K562 (cell line): ENCODE data around the gene ARHGEF1. TPM values are rescaled to one million over a fixed set of nuclear protein-coding genes. Genes with fewer than 3 reads are reported as not detected.

Experiments
- CREM ChIP-seq: IDR thresholded peaks from 2 replicates; pipeline ENCODE4 v1.6.1; 2014; ENCODE audit warnings: antibody characterized with exemption, low read depth
- GTF3C2 ChIP-seq: IDR thresholded peaks from 3 replicates; pipeline ENCODE4 v1.6.1; 2011; ENCODE audit warnings: borderline replicate concordance, mild to moderate bottlenecking, moderate library complexity; ENCODE audit not compliant: insufficient read length; ENCODE audit errors: extremely low read depth
- HDAC2 ChIP-seq: fragments of 450-650 bp; IDR thresholded peaks from 2 replicates; pipeline ENCODE4 v1.6.1; 2016; ENCODE audit warnings: mild to moderate bottlenecking
- KDM2B ChIP-seq: fragments of 250-450 bp; sonication (Bioruptor Pico); IDR thresholded peaks from 2 replicates; pipeline ENCODE4 v1.8.0; 2021; ENCODE audit warnings: mild to moderate bottlenecking, moderate library complexity
- PHB ChIP-seq: fragments of 250-450 bp; sonication (Bioruptor Pico); IDR thresholded peaks from 2 replicates; pipeline ENCODE4 v1.5.0; 2021
- PHB2 ChIP-seq: fragments of 450-650 bp; IDR thresholded peaks from 2 replicates; pipeline ENCODE4 v1.6.1; 2017; ENCODE audit warnings: low read depth
- POLR2B ChIP-seq: fragments of 450-650 bp; IDR thresholded peaks from 2 replicates; pipeline ENCODE4 v1.6.1; 2018; ENCODE audit warnings: low read depth; ENCODE audit not compliant: partially characterized antibody
- RBFOX2 ChIP-seq: fragments of 200-400 bp; formaldehyde crosslinking; IDR thresholded peaks from 2 replicates; pipeline ENCODE4 v1.6.1; 2017; ENCODE audit warnings: low read depth, mild to moderate bottlenecking, low read length, moderate library complexity
- SAP30 ChIP-seq: fragments of 200-600 bp; sonication (generic); IDR thresholded peaks from 2 replicates; pipeline ENCODE4 v1.6.1; 2012; ENCODE audit warnings: borderline replicate concordance, low read depth, mild to moderate bottlenecking, moderate library complexity, low read length, control low read depth, inconsistent platforms; ENCODE audit not compliant: insufficient read depth, poor library complexity, severe bottlenecking
- SNRNP70 ChIP-seq: fragments of 200-400 bp; formaldehyde crosslinking; optimal IDR thresholded peaks from 2 replicates; pipeline ENCODE3; 2017; ENCODE audit warnings: low read depth, low read length
- SUPT5H ChIP-seq: fragments of 450-650 bp; IDR thresholded peaks from 2 replicates; pipeline ENCODE4 v1.6.1; 2016
- ZBTB12 ChIP-seq: fragments of 250-450 bp; sonication (Bioruptor Pico); IDR thresholded peaks from 2 replicates; pipeline ENCODE4 v1.4.0; 2020
- ZBTB17 ChIP-seq: fragments of 450-650 bp; formaldehyde crosslinking; IDR thresholded peaks from 2 replicates; pipeline ENCODE4 v1.4.0; 2020; ENCODE audit warnings: mild to moderate bottlenecking
- ZNF212 ChIP-seq: fragments of 450-650 bp; formaldehyde crosslinking; IDR thresholded peaks from 2 replicates; pipeline ENCODE4 v1.4.0; 2020; ENCODE audit warnings: mild to moderate bottlenecking
- ZNF347 ChIP-seq: fragments of 450-650 bp; formaldehyde crosslinking; IDR thresholded peaks from 2 replicates; pipeline ENCODE4 v1.4.0; 2020; ENCODE audit warnings: low read depth, mild to moderate bottlenecking, moderate library complexity
- ZNF77 ChIP-seq: fragments of 250-450 bp; sonication (Bioruptor Pico); IDR thresholded peaks from 2 replicates; pipeline ENCODE4 v1.5.0; 2020
- polyA plus RNA-seq, 8 experiments: library from polyadenylated mRNA; depleted of rRNA in 4 of 8; stranded (reverse) in 5 of 8; unstranded in 3 of 8; fragments of >200 nt; fragmentation: Nextera tagmentation in 2 of 8; fragmentation: Illumina TruSeq in 1 of 8; extraction: Ambion mirVana in 2 of 8; extraction: Trizol in 1 of 8; gene quantifications; 2 replicates each; pipeline versions ENCODE4 v1.2.1 to v1.2.3, GENCODE V29; 2011 to 2014; ENCODE audit warnings: inconsistent platforms in 1 of 8, missing spikeins in 1 of 8
- total RNA-seq, 7 experiments: library from RNA; depleted of rRNA in 6 of 7; stranded (reverse); fragments of >200 nt in 6 of 7; fragmentation: Illumina TruSeq in 2 of 7; extraction: Trizol in 2 of 7; gene quantifications; 2 replicates each; pipeline versions ENCODE4 v1.2.1 to v1.2.3, GENCODE V29; 2011 to 2021; ENCODE audit warnings: low replicate concordance in 1 of 7
- TF ChIP-seq, protein P1 (sequence below): fragments of 450-650 bp; IDR thresholded peaks from 2 replicates; pipeline ENCODE4 v1.6.1; 2016; ENCODE audit warnings: mild to moderate bottlenecking
- TF ChIP-seq, protein P2 (sequence below): fragments of 250-450 bp; sonication (Bioruptor Pico); IDR thresholded peaks from 2 replicates; pipeline ENCODE4 v1.8.0; 2021; ENCODE audit warnings: borderline replicate concordance, mild to moderate bottlenecking, moderate library complexity; ENCODE audit not compliant: poor library complexity, severe bottlenecking
- TF ChIP-seq, protein P3 (sequence below), 2 experiments: fragments of 450-650 bp in 1 of 2; sonication (generic) in 1 of 2; formaldehyde crosslinking in 1 of 2; IDR thresholded peaks in 1 of 2; conservative IDR thresholded peaks in 1 of 2; 2 replicates each; pipeline versions ENCODE4 v1.6.1 to v1.8.1; 2016 to 2023; ENCODE audit warnings: mild to moderate bottlenecking in 2 of 2, moderate library complexity in 2 of 2, inconsistent platforms in 1 of 2, missing genetic modification reagents in 1 of 2

ARHGEF1 gene
- total and polyA plus RNA-seq, 9 of the 15 experiments (the other 6 are each of a cell fraction or from before 2014, with no cell fraction given): 1.9 to 149 (median 29.8) TPM

DNA sequence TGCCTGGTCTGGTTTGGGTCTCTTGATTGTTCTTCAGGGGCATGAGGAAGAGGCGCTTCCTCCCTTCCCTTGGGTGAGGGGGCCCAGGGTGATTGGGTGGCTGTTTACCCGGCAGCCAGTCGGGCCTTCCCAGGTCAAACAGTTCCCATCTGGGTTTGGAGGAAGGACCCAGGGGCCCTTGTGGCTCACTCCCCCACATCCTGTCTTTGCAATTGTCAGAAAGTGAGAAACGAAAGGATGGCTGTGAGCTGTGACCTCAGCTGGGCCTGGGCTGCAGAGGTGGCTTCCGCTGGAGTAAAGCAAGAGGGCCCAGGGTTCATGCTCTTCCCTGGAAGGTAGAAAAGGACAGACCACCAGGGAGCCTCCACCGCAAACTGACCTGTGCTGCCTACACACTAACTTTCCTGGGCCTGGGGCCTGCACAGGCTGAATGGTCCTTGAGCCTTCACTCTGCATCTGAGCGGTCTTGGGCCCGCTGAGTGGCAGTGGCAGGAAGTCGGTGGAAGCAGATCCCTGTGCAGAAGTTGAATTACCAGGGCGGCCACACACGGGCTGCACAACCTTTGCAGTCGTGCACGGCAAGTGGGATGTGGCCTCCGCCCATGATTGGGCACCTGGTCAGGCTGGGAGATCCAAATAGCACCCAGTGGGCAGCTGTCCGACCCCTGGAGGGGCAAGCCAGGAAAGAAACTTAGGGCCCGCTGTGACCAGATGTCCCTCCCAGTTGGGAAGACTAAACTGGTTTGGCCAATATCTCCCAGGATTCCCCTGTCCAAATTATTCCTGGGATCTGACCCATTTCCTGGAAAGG, 11.2 kb upstream of the ARHGEF1 start (continued):
- TF ChIP-seq ZBTB12 (no peak), SNRNP70 (no peak), PHB2 (no peak), CREM (no peak), ZNF347 (0 out of 2 replicates have a peak, but pooled peaks have one; percentile 6), RBFOX2 (peak; percentile 63), GTF3C2 (no peak), KDM2B (no peak), PHB (CRISPR knock-in tag) (no peak), ZNF77 (CRISPR knock-in tag) (peak; percentile 28; the same call in 1 of the 2 replicates), ZBTB17 (CRISPR knock-in tag) (no peak), SAP30 (no peak), HDAC2 (no peak), POLR2B (peak; percentile 74), ZNF212 (CRISPR knock-in tag) (no peak), SUPT5H (peak; percentile 84)
- TF ChIP-seq, protein P1, sequence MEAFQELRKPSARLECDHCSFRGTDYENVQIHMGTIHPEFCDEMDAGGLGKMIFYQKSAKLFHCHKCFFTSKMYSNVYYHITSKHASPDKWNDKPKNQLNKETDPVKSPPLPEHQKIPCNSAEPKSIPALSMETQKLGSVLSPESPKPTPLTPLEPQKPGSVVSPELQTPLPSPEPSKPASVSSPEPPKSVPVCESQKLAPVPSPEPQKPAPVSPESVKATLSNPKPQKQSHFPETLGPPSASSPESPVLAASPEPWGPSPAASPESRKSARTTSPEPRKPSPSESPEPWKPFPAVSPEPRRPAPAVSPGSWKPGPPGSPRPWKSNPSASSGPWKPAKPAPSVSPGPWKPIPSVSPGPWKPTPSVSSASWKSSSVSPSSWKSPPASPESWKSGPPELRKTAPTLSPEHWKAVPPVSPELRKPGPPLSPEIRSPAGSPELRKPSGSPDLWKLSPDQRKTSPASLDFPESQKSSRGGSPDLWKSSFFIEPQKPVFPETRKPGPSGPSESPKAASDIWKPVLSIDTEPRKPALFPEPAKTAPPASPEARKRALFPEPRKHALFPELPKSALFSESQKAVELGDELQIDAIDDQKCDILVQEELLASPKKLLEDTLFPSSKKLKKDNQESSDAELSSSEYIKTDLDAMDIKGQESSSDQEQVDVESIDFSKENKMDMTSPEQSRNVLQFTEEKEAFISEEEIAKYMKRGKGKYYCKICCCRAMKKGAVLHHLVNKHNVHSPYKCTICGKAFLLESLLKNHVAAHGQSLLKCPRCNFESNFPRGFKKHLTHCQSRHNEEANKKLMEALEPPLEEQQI: no peak
- TF ChIP-seq, protein P2, sequence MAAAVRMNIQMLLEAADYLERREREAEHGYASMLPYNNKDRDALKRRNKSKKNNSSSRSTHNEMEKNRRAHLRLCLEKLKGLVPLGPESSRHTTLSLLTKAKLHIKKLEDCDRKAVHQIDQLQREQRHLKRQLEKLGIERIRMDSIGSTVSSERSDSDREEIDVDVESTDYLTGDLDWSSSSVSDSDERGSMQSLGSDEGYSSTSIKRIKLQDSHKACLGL (CRISPR knock-in tag): no peak
- TF ChIP-seq, protein P3, sequence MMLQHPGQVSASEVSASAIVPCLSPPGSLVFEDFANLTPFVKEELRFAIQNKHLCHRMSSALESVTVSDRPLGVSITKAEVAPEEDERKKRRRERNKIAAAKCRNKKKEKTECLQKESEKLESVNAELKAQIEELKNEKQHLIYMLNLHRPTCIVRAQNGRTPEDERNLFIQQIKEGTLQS (IDR thresholded peaks at IDR 0.05): no peak
- TF ChIP-seq, protein P3 (CRISPR knock-in tag; conservative IDR thresholded peaks at IDR 0.05): no peak
